IMR-90 (cell line): ENCODE measurements around the gene SRXN1.

Experiments used
- CTCF ChIP-seq: conservative IDR thresholded peaks from 2 replicates; pipeline ENCODE4 v1.5.1; 2012; ENCODE audit warnings: mild to moderate bottlenecking, low read depth, low read length, improper control_type of control experiment
- FOS ChIP-seq: fragments of 150-350 bp; IDR thresholded peaks from 2 replicates; pipeline ENCODE4 v1.6.1; 2016; ENCODE audit warnings: low read depth, low read length
- RAD21 ChIP-seq: IDR thresholded peaks from 2 replicates; pipeline ENCODE4 v1.6.1; 2012; ENCODE audit warnings: low read length, improper control_type of control experiment

- TF ChIP-seq FOS (no peak), CTCF (no peak), RAD21 (no peak)
Observed at GRCh38 chr20:653590-654416, 803 bp upstream of the SRXN1 start.
